GM12864 (cell line): ENCODE measurements around the gene ISLR.

Source experiments
- DNase-seq: peaks from one replicate; pipeline ENCODE4 v3.0.0-alpha.2; 2011; ENCODE audit warnings: low read depth
- H3K4me3 ChIP-seq: 2 replicates; pipeline ENCODE4 v1.5.1; 2011; ENCODE audit warnings: mild to moderate bottlenecking, low read depth, low read length, control low read depth
- TF ChIP-seq, protein P1 (sequence below): IDR thresholded peaks from 2 replicates; pipeline ENCODE4 v1.5.1; 2011; ENCODE audit warnings: low read depth, mild to moderate bottlenecking, moderate library complexity, low read length, control low read depth, inconsistent platforms; ENCODE audit errors: missing control alignments

The ISLR gene

GRCh38 chr15:74196175-74196574 is 22.7 kb downstream of the ISLR start:
- H3K4me3 ChIP-seq: no peak overlapping the region
- DNase-seq: no peak
- TF ChIP-seq, protein P1, sequence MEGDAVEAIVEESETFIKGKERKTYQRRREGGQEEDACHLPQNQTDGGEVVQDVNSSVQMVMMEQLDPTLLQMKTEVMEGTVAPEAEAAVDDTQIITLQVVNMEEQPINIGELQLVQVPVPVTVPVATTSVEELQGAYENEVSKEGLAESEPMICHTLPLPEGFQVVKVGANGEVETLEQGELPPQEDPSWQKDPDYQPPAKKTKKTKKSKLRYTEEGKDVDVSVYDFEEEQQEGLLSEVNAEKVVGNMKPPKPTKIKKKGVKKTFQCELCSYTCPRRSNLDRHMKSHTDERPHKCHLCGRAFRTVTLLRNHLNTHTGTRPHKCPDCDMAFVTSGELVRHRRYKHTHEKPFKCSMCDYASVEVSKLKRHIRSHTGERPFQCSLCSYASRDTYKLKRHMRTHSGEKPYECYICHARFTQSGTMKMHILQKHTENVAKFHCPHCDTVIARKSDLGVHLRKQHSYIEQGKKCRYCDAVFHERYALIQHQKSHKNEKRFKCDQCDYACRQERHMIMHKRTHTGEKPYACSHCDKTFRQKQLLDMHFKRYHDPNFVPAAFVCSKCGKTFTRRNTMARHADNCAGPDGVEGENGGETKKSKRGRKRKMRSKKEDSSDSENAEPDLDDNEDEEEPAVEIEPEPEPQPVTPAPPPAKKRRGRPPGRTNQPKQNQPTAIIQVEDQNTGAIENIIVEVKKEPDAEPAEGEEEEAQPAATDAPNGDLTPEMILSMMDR: no peak

DNA sequence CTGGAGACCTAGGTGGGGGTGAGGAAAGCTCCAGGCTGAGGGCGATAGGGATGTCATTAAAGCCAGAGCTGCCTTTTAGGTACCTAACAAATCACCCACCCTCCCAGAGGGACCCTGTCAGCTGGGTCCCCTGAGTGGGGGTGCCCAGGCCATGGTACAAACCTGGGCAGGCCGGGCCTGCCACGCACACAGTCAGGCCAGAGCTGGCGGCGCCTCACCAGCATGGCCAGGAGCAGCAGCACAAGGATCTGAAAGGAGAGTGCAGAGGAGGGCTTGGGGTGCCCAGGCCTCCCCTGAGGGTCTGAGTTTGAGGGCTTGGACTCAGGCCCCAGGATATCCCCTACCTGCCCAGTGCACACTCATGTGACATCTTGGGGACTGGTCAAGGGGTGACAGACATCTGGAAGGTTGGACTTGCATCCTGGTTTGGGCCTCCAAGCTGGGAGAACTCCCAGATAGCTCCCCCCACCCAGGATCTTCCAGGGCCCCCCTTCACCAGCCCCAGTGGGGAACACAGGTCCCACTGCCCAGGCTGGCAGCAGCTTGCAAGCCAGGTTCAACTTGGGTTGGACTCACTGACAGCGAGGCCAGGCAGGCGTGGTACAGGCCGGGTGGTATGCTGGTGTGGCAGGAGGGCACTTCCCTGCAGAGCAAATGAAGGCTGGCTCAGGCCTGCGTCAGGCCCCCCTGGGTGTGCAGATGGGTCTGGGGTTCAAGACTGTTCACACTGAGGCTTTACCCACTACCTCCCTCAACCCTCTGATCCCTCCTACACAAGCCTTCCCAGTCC is 23.9 kb downstream of the ISLR start:
- DNase-seq: no peak
- TF ChIP-seq, protein P1: no peak
- H3K4me3 ChIP-seq: no peak overlapping the region

DNA sequence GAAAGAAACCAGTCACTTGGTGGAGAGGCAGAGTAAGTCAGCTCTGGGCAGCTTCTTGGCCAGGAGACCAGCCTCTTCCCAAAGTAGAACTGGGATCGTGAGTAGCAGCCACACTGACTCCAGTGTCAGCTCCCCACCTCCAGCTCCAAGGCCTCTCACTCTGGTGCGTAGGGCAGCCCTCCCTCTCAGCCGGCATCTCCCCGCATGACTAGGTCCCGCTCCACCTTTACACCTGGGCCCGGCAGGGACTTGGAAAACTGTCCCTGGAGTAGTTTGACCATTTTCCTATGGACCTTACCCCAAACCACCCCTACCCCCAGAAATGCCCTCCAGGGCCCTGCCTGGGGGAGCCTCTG is 25.8 kb downstream of the ISLR start:
- TF ChIP-seq, protein P1: no peak
- DNase-seq: no peak
- H3K4me3 ChIP-seq: no peak overlapping the region

DNA sequence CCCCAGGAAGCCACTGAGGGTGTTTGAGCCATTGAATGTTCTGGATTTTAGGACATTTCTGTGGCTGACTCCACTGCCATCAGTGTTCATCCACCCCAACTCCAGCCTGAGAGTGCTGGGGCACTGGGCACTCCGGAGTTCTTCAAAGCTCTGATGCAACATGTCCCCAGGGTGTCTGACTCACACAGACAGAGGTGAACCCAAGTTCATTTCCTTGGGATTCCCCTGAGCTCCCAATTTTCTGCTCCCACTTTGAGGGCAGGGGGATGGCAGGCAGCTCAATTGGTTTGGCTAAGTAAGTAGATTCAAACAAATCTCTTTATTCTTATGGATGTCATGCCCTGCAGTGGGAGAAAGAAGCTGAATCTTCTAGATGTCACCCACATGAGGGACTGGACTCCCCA is 26.9 kb downstream of the ISLR start:
- TF ChIP-seq, protein P1: no peak
- DNase-seq: no peak
- H3K4me3 ChIP-seq: no peak overlapping the region

- no peak overlapping the region for H3K4me3 ChIP-seq
- DNase-seq: no peak
- TF ChIP-seq, protein P1: no peak
These were observed 27.4 kb downstream of the ISLR start for GRCh38 chr15:74200871-74201419.

DNA sequence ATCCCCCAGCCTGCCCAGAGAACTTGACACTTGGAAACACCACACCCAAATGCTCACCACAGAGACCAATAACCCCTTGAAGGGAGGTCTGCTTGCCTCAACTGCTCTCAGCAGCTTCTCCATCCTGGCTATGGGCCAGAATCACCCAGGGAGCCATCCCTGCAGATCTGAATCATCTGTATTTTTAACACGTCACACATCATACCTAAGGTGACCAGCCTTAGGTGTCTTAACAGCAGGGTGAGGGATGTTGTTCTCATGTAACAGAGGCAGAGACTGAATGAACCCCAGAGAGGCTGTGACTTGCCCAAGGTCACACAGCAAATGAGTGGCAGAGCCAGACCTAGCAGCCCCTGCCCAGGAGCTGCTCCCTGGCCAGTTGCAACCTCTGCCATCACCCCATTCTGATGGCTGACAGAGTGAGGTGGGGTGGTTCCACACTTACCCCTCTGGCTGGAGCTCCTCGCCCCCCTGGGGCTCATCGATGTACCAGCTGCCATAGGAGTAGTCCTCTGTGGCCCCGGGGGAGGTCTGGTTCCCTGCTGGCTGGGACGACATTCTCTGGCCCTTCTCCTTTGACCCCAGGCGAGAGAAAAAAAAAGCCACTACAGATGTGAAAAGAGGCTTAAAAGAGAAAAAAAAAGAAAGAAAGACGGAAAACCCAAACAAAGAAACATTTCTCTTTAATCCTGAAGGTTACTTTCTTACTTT is 28.4 kb downstream of the ISLR start:
- TF ChIP-seq, protein P1: no peak
- no peak overlapping the region for H3K4me3 ChIP-seq
- DNase-seq: no peak
